ENCODE data around the gene TM2D1.
"Not testable (repeated sequence)": the region's sequence is repeated elsewhere in the genome, so short reads cannot be mapped to it uniquely, and the experiment has no call there.

TM2D1 gene

DNA sequence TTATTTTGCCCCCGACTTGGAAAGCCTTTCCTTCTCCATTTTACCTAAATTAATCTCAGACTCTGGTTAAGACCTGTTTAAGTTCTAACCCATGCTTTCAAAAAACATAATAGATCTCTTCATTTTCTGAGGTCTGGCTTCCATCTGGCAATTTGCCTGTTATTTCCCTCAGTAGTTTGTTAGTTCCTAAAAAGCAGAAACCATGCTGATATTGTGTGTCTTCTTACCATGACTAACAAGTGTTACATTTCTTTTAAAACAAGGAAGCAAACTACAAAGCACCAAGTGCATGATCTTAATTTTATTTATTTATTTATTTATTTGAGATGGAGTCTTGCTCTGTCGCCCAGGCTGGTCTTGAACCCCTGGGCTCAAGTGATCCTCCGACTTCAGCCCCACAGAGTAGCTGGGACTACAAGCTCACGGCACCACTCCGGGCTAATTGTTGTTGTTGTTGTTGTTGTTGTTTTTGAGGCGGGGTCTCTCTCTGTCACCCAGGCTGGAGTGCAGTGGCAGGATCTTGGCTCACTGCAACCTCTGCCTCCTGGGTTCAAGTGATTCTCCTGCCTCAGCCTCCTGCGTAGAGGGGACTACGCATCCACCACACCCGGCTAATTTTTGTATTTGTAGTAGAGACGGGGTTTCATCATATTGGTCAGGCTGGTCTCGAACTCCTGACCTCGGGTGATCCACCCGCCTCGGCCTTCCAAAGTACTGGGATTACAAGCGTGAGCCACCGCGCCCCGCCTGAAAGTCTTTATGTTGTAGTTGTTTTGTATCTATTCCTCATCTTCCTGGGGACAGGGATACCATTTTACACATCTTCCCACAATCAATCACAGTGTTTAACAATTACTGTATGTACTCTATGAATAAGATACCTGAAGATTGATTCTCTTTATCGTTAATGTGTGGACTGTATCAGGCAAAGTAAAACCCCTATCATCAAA, 16.1 kb upstream of the TM2D1 start:
- H3K4me3 ChIP-seq (ENCODE audit: severe bottlenecking) = peak overlapping the region; percentile 90
- H3K36me3 ChIP-seq (ENCODE audit: low read depth) = no peaks in the 10 kb centered on the region
- peak overlapping the region; percentile 89 for H3K27ac ChIP-seq (ENCODE audit: poor library complexity, severe bottlenecking)
- H3K9me3 ChIP-seq (ENCODE audit: severe bottlenecking) = no peaks in the 10 kb centered on the region
- TF ChIP-seq CTCF (IDR thresholded peaks at IDR 0.05; ENCODE audit: poor library complexity, severe bottlenecking) = no peak
- ATAC-seq (ENCODE audit: low read depth) (no peak), DNase-seq (ENCODE audit: low spot score) (no peak)
- peaks cover 6% of the 10 kb centered on the region for H3K4me1 ChIP-seq (ENCODE audit: insufficient read depth, poor library complexity, severe bottlenecking)
- no peaks in the 10 kb centered on the region for H3K27me3 ChIP-seq (ENCODE audit: insufficient read depth, poor library complexity, severe bottlenecking)

- Histone ChIP-seq H3K27ac (ENCODE audit: poor library complexity, severe bottlenecking) (no peak overlapping the region), H3K4me3 (ENCODE audit: severe bottlenecking) (no peak overlapping the region), H3K27me3 (ENCODE audit: insufficient read depth, poor library complexity, severe bottlenecking) (no peaks in the 10 kb centered on the region), H3K9me3 (ENCODE audit: severe bottlenecking) (no peaks in the 10 kb centered on the region), H3K4me1 (ENCODE audit: insufficient read depth, poor library complexity, severe bottlenecking) (no peaks in the 10 kb centered on the region), H3K36me3 (ENCODE audit: low read depth) (no peaks in the 10 kb centered on the region)
- DNase-seq (ENCODE audit: low spot score) = no peak
- no peak for TF ChIP-seq CTCF (IDR thresholded peaks at IDR 0.05; ENCODE audit: poor library complexity, severe bottlenecking)
- ATAC-seq (ENCODE audit: low read depth) = no peak
Observed at GRCh38 chr1:61732726-61733125, 7.8 kb upstream of the TM2D1 start.

GRCh38 chr1:61730679-61731078, 5.7 kb upstream of the TM2D1 start:
- not testable (repeated sequence) for H3K4me3 ChIP-seq (ENCODE audit: severe bottlenecking); H3K4me1 ChIP-seq (ENCODE audit: insufficient read depth, poor library complexity, severe bottlenecking); H3K27ac ChIP-seq (ENCODE audit: poor library complexity, severe bottlenecking); DNase-seq (ENCODE audit: low spot score); H3K9me3 ChIP-seq (ENCODE audit: severe bottlenecking); ATAC-seq (ENCODE audit: low read depth); H3K36me3 ChIP-seq (ENCODE audit: low read depth); H3K27me3 ChIP-seq (ENCODE audit: insufficient read depth, poor library complexity, severe bottlenecking)

DNA sequence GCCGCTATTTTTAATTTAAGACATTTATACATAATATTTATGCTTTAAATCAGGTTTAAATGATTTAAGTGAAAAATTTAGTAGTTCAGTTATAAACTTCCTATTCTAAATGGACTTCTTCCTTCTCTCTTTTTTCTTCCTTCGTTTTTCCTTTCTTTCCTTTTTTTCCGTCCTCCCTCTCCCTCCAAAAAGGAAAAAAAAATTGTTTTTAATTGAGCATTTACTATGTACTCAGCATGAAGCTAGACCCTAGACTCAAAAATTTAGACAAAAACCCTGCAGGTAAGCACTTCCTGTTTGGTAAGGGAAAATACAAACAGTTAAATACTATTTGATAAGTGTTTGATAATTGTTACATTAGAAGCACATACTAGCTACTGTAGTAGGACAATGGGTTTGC, 2.6 kb upstream of the TM2D1 start:
- DNase-seq (ENCODE audit: low spot score) = no peak
- Histone ChIP-seq H3K4me3 (ENCODE audit: severe bottlenecking) (no peak overlapping the region), H3K9me3 (ENCODE audit: severe bottlenecking) (no peaks in the 10 kb centered on the region), H3K4me1 (ENCODE audit: insufficient read depth, poor library complexity, severe bottlenecking) (peaks cover 15% of the 10 kb centered on the region), H3K27ac (ENCODE audit: poor library complexity, severe bottlenecking) (no peak overlapping the region), H3K36me3 (ENCODE audit: low read depth) (peaks cover 14% of the 10 kb centered on the region), H3K27me3 (ENCODE audit: insufficient read depth, poor library complexity, severe bottlenecking) (no peaks in the 10 kb centered on the region)
- no peak for ATAC-seq (ENCODE audit: low read depth)
- TF ChIP-seq CTCF (IDR thresholded peaks at IDR 0.05; ENCODE audit: poor library complexity, severe bottlenecking) = no peak

DNA sequence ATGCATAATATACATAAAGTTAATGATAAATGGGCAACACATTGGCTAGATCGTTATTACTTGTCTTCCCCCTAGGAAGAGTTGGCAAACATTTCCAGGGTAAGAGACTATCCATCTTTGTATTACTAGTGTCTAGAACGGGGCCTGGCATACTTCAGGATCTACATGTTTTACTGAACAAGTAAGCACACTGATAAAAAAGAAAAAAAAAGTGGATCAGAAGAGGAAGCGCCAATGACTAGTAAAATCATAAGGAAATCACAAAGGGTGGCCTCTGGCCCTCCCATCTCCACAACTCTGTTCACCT, 482 bp downstream of the TM2D1 start:
- no peaks in the 10 kb centered on the region for H3K27me3 ChIP-seq (ENCODE audit: insufficient read depth, poor library complexity, severe bottlenecking)
- peak overlapping the region; percentile 61 for H3K4me3 ChIP-seq (ENCODE audit: severe bottlenecking)
- no peak for ATAC-seq (ENCODE audit: low read depth)
- no peak for TF ChIP-seq CTCF (IDR thresholded peaks at IDR 0.05; ENCODE audit: poor library complexity, severe bottlenecking)
- H3K36me3 ChIP-seq (ENCODE audit: low read depth) = peaks cover 34% of the 10 kb centered on the region
- no peaks in the 10 kb centered on the region for H3K9me3 ChIP-seq (ENCODE audit: severe bottlenecking)
- H3K27ac ChIP-seq (ENCODE audit: poor library complexity, severe bottlenecking) = peak overlapping the region; percentile 61
- no peak for DNase-seq (ENCODE audit: low spot score)
- H3K4me1 ChIP-seq (ENCODE audit: insufficient read depth, poor library complexity, severe bottlenecking) = peaks cover 15% of the 10 kb centered on the region

GRCh38 chr1:61718996-61719663, 5.8 kb downstream of the TM2D1 start:
- H3K27me3 ChIP-seq (ENCODE audit: insufficient read depth, poor library complexity, severe bottlenecking); DNase-seq (ENCODE audit: low spot score); ATAC-seq (ENCODE audit: low read depth); H3K9me3 ChIP-seq (ENCODE audit: severe bottlenecking); H3K27ac ChIP-seq (ENCODE audit: poor library complexity, severe bottlenecking); H3K4me3 ChIP-seq (ENCODE audit: severe bottlenecking): not testable (repeated sequence)
- Histone ChIP-seq H3K36me3 (ENCODE audit: low read depth) (peaks cover 51% of the 10 kb centered on the region), H3K4me1 (ENCODE audit: insufficient read depth, poor library complexity, severe bottlenecking) (peaks cover 14% of the 10 kb centered on the region)
